Skeletal muscle tissue (tissue), 4 donors: ENCODE results near the gene DNAAF3. TPM values are rescaled to one million over a fixed set of nuclear protein-coding genes. Genes with fewer than 3 reads are reported as not detected.

Experiments
- H3K27ac ChIP-seq: one replicate; pipeline ENCODE4 v1.7.0; 2013; ENCODE audit warnings: mild to moderate bottlenecking, low read depth, low read length, inconsistent platforms
- H3K27me3 ChIP-seq, 3 donors: one replicate each; pipeline ENCODE4 v1.7.0; 2013; ENCODE audit warnings: low read length in 3 of 3; ENCODE audit not compliant: control insufficient read depth in 3 of 3, insufficient read depth in 3 of 3
- H3K36me3 ChIP-seq, 3 donors: one replicate each; pipeline ENCODE4 v1.7.0; 2013; ENCODE audit warnings: low read length in 3 of 3; ENCODE audit not compliant: control insufficient read depth in 3 of 3, insufficient read depth in 3 of 3
- H3K4me1 ChIP-seq, 3 donors: one replicate each; pipeline ENCODE4 v1.7.0; 2013; ENCODE audit warnings: low read length in 3 of 3, mild to moderate bottlenecking in 3 of 3; ENCODE audit not compliant: control insufficient read depth in 3 of 3, insufficient read depth in 3 of 3
- H3K4me3 ChIP-seq, 3 donors: one replicate each; pipeline ENCODE4 v1.7.0; 2013; ENCODE audit warnings: low read length in 3 of 3
- H3K9ac ChIP-seq, 3 donors: one replicate each; pipeline ENCODE4 v1.7.0; 2013; ENCODE audit warnings: low read length in 3 of 3, mild to moderate bottlenecking in 3 of 3, moderate library complexity in 2 of 3, low read depth in 1 of 3
- H3K9me3 ChIP-seq, 3 donors: one replicate each; pipeline ENCODE4 v1.7.0; 2013; ENCODE audit warnings: low read length in 3 of 3; ENCODE audit not compliant: control insufficient read depth in 3 of 3
- total RNA-seq: library from RNA; depleted of rRNA; stranded (reverse); fragments of >200 nt; gene quantifications from one replicate; pipeline ENCODE4 v1.2.3, GENCODE V29; 2014
- donor health status: Osteomylitis.

The DNAAF3 gene
- total RNA-seq, 1 donor from 2014 or later: not detected

- peak overlapping the region; percentile 57 for H3K27ac ChIP-seq
- no peaks in the 10 kb centered on the region for H3K27me3 ChIP-seq
- no peaks in the 10 kb centered on the region for H3K9me3 ChIP-seq
- peak overlapping the region; percentile 73 to 93 (median 80) for H3K4me3 ChIP-seq
- H3K4me1 ChIP-seq: peaks cover 33 to 43% (median 40%) of the 10 kb centered on the region in 3 donors
- peak overlapping the region; percentile 7 to 63 (median 55) for H3K9ac ChIP-seq
- H3K36me3 ChIP-seq: no peaks in the 10 kb centered on the region
These were observed 47.9 kb downstream of the DNAAF3 start for GRCh38 chr19:55118401-55118991.

- Histone ChIP-seq H3K36me3 (no peaks in the 10 kb centered on the region), H3K27ac (peak overlapping the region; percentile 57), H3K27me3 (no peaks in the 10 kb centered on the region), H3K4me1 (peaks cover 40 to 49% (median 46%) of the 10 kb centered on the region in 3 donors), H3K4me3 (peak overlapping the region; percentile 73 to 93 (median 80)), H3K9me3 (no peaks in the 10 kb centered on the region), H3K9ac (peak overlapping the region; percentile 55 to 79 (median 68))
These were observed 48.6 kb downstream of the DNAAF3 start for GRCh38 chr19:55117663-55118391.

- H3K9me3 ChIP-seq: no peaks in the 10 kb centered on the region
- no peaks in the 10 kb centered on the region for H3K27me3 ChIP-seq
- H3K9ac ChIP-seq: peak within 1 kb of the TSS; percentile 73 to 92 (median 89)
- peaks cover 40 to 51% (median 50%) of the 10 kb centered on the region in 3 donors for H3K4me1 ChIP-seq
- H3K36me3 ChIP-seq: no peaks in the 10 kb centered on the region
- peak within 1 kb of the TSS; percentile 86 for H3K27ac ChIP-seq
- H3K4me3 ChIP-seq: peak within 1 kb of the TSS; percentile 91 to 94 (median 93)
These were observed 49.4 kb downstream of the DNAAF3 start, which contains the start of gene PPP1R12C for GRCh38 chr19:55116859-55117662. PPP1R12C (minus strand) TSS chr19:55117637; CDS start chr19:55117543, 94 bp downstream.

- Histone ChIP-seq H3K9ac (peak overlapping the region; percentile 73 to 92 (median 89)), H3K4me1 (peaks cover 44 to 56% (median 50%) of the 10 kb centered on the region in 3 donors), H3K27me3 (no peaks in the 10 kb centered on the region), H3K4me3 (peak overlapping the region; percentile 91 to 94 (median 91)), H3K36me3 (no peaks in the 10 kb centered on the region), H3K9me3 (no peaks in the 10 kb centered on the region), H3K27ac (peak overlapping the region; percentile 86)
These were observed 50.1 kb downstream of the DNAAF3 start for GRCh38 chr19:55116232-55116858.

GRCh38 chr19:55115446-55116065 lies 50.9 kb downstream of the DNAAF3 start:
- H3K27me3 ChIP-seq: no peaks in the 10 kb centered on the region
- no peaks in the 10 kb centered on the region for H3K9me3 ChIP-seq
- H3K4me3 ChIP-seq: peak overlapping the region; percentile 91 to 94 (median 91)
- H3K27ac ChIP-seq: peak overlapping the region; percentile 86
- H3K9ac ChIP-seq: peak overlapping the region; percentile 73 to 92 (median 89)
- H3K36me3 ChIP-seq: no peaks in the 10 kb centered on the region
- peaks cover 45 to 57% (median 50%) of the 10 kb centered on the region in 3 donors for H3K4me1 ChIP-seq

- Histone ChIP-seq H3K4me1 (peaks cover 45 to 57% (median 50%) of the 10 kb centered on the region in 3 donors), H3K9ac (peak overlapping the region in 2 of 3 donors; percentile 50 to 92), H3K9me3 (no peaks in the 10 kb centered on the region), H3K27me3 (no peaks in the 10 kb centered on the region), H3K36me3 (peaks cover 1 to 7% (median 2%) of the 10 kb centered on the region in 3 donors), H3K27ac (peak overlapping the region; percentile 86), H3K4me3 (peak overlapping the region in 1 of 3 donors; percentile 22)
These were observed 51.8 kb downstream of the DNAAF3 start for GRCh38 chr19:55114566-55115145.

- H3K27me3 ChIP-seq: no peaks in the 10 kb centered on the region
- peaks cover 44 to 55% (median 47%) of the 10 kb centered on the region in 3 donors for H3K4me1 ChIP-seq
- peak overlapping the region; percentile 34 to 92 (median 51) for H3K9ac ChIP-seq
- peak overlapping the region in 1 of 3 donors; percentile 49 for H3K4me3 ChIP-seq
- H3K27ac ChIP-seq: peak overlapping the region; percentile 86
- H3K36me3 ChIP-seq: peaks cover 9 to 12% (median 11%) of the 10 kb centered on the region in 3 donors
- no peaks in the 10 kb centered on the region for H3K9me3 ChIP-seq
These were observed 52.8 kb downstream of the DNAAF3 start for GRCh38 chr19:55113570-55114039.

GRCh38 chr19:55112777-55113569 lies 53.4 kb downstream of the DNAAF3 start:
- H3K4me3 ChIP-seq: peak overlapping the region in 1 of 3 donors; percentile 49
- no peaks in the 10 kb centered on the region for H3K27me3 ChIP-seq
- peak overlapping the region; percentile 34 to 92 (median 40) for H3K9ac ChIP-seq
- H3K4me1 ChIP-seq: peaks cover 40 to 51% (median 41%) of the 10 kb centered on the region in 3 donors
- H3K36me3 ChIP-seq: peaks cover 9 to 12% (median 11%) of the 10 kb centered on the region in 3 donors
- H3K9me3 ChIP-seq: no peaks in the 10 kb centered on the region
- H3K27ac ChIP-seq: peak overlapping the region; percentile 86
